ENCODE measurements around the gene ARFGAP2. TPM values are rescaled to one million over a fixed set of nuclear protein-coding genes. Genes with fewer than 3 reads are reported as not detected.

ARFGAP2 gene
- total RNA-seq, 1 experiment from 2014 or later, result 51.5 TPM

DNA sequence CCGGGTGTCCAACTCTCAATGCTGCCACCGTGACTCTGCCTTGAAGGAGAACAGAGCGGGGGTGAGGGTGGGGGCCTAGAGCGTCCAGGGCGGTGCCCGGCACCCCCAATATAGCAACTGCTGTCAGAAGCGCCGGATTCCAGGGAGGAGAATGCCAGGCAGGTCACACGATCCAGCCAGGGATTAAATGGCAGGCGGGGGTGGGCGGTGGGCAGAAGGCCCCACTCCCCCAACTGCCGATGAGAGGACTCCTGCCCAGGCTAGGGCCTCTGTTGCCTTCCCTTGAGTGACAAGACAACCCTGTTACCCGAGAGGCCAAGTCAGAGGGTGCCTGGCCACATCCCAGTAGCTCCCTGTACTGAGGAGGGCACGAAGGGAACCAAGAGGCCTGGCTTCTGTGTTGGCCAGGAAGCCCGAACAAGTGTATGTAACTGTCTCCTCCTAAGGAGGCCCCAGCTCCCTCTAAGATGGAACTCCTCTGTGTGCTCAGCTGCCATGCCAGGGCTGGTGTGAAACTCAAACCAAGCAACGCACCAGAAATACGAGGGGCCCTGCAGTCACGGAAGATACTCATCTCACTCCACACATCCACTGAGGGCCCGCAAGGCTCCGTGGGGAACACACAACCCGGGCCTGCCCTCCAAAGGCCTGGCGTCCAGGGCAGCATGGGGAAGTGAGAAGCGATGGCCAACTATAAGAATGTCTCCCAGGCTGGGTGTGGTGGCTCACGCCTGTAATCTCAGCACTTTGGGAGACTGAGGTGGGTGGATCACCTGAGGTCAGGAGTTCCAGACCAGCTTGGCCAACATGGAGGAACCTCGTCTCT lies 6.6 kb upstream of the ARFGAP2 start:
- Histone ChIP-seq H3K4me1 (peaks cover 6% of the 10 kb centered on the region; the same call in 1 of the 2 replicates), H3K27me3 (no peaks in the 10 kb centered on the region), H3K36me3 (no peaks in the 10 kb centered on the region), H3K27ac (no peak overlapping the region), H3K4me3 (no peak overlapping the region), H3K9me3 (replicated peaks) (no peaks in the 10 kb centered on the region)
- no peak for DNase-seq

DNA sequence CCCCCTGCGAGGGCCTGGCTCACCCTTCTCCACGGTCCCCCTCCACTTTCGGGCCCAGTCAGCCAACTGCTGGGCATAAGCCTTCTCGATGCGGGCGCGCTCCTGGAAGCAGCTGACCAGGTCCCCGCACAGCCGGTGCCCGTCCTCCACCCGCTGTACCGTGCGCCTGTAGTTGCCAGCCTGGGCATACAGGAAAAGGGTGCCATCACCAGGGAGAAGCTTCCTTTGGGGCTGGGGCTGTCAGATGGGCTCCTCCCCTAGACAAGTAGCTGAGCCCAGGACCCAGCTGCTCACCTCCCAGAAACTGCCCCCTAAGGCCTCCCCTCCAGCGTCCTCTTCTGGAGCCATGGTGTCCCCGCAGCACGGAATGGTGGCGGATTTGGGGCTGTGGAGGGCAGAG lies 5.7 kb upstream of the ARFGAP2 start:
- no peaks in the 10 kb centered on the region for H3K9me3 ChIP-seq (replicated peaks)
- H3K4me3 ChIP-seq, result no peak overlapping the region
- DNase-seq, result no peak
- no peaks in the 10 kb centered on the region for H3K36me3 ChIP-seq
- H3K27ac ChIP-seq, result no peak overlapping the region
- no peaks in the 10 kb centered on the region for H3K27me3 ChIP-seq
- no peaks in the 10 kb centered on the region; the same call in 1 of the 2 replicates for H3K4me1 ChIP-seq

DNA sequence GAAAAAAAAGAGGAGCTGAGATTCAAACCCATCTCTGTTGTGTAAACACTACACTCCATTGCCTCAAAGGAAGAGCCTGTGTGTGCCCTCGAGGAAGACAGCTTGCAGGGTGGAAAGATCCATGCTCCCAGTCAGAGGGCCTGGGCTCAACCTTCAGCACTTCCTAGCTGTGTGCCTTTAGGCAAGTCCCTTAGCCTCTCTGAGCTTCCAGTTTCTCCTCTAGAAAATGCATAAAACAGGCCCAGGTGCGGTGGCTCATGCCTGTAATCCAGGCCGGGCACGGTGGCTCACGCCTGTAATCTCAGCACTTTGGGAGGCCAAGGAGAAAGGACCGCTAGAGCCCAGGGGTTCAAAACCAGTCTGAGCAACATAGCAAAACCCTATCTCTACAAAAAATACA lies 4.6 kb upstream of the ARFGAP2 start:
- no peak overlapping the region for H3K27ac ChIP-seq

DNA sequence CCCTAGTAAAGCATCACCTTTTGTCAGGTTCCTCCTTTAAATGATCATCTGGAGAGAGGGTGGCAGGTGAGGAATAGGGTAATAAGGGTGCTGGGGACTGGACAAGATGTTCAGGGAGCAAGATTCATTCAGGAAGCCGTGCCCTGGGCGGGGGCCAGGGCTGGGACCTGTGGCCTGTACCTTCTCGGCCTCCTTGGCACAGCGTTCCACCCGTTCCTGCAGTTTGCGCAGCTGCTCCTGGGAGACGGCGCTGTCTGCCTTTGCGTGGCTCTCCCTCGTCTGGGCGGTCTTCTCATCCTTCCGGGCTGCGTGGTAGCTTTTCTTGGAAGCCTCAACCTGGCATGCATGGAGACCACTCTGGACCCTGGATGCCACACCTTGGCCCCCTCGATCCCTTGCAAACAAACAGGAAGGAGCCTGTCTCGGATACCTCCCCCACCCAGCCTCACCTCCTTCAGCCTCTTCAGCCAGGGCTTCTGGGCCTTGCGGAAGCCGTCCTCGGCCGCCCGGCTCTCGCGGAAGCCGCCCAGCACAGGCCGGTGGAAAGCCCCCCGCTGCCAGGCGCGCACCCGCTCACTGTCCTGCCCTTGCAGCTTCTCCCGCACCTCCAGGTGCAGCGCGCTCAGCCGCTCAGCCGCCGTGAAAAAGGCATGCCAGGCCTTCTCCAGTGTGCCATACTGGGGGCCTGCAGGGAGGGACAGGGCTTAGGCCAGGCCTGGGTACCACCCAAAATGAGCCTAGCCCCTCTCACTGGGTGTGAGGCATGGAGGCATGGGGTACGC lies 3.5 kb upstream of the ARFGAP2 start:
- no peaks in the 10 kb centered on the region for H3K27me3 ChIP-seq
- no peaks in the 10 kb centered on the region for H3K9me3 ChIP-seq (replicated peaks)
- no peaks in the 10 kb centered on the region for H3K36me3 ChIP-seq
- no peak overlapping the region for H3K27ac ChIP-seq
- DNase-seq, result no peak
- no peak overlapping the region for H3K4me3 ChIP-seq
- H3K4me1 ChIP-seq, result no peaks in the 10 kb centered on the region

More for the DNA sequence above, 4.6 kb upstream of the ARFGAP2 start:
- no peak for DNase-seq
- Histone ChIP-seq H3K36me3 (no peaks in the 10 kb centered on the region), H3K4me1 (no peaks in the 10 kb centered on the region), H3K27me3 (no peaks in the 10 kb centered on the region), H3K9me3 (replicated peaks) (no peaks in the 10 kb centered on the region), H3K4me3 (no peak overlapping the region)

DNA sequence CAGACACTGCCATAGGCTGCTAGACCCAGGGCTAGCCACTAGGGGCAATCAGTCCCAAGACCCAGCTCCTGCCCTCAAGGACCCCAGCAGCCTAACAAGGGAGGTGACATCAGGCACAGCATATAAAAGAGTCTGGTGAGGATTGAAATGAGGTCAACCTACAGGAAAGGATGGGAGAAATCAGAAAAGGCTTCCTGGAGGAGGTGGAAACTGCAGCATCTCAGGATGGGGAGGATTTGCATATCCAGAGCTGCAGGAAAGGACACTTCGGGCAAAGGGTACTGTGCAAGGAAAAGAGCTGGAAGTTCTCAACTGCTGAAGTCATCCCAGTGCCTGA lies 2.9 kb upstream of the ARFGAP2 start:
- H3K36me3 ChIP-seq, result peaks cover 3% of the 10 kb centered on the region; the same call in 1 of the 2 replicates
- no peaks in the 10 kb centered on the region for H3K27me3 ChIP-seq
- peak; percentile 65 to 69 for DNase-seq
- H3K4me1 ChIP-seq, result no peaks in the 10 kb centered on the region
- no peak overlapping the region for H3K4me3 ChIP-seq
- H3K9me3 ChIP-seq (replicated peaks), result no peaks in the 10 kb centered on the region
- no peak overlapping the region for H3K27ac ChIP-seq

DNA sequence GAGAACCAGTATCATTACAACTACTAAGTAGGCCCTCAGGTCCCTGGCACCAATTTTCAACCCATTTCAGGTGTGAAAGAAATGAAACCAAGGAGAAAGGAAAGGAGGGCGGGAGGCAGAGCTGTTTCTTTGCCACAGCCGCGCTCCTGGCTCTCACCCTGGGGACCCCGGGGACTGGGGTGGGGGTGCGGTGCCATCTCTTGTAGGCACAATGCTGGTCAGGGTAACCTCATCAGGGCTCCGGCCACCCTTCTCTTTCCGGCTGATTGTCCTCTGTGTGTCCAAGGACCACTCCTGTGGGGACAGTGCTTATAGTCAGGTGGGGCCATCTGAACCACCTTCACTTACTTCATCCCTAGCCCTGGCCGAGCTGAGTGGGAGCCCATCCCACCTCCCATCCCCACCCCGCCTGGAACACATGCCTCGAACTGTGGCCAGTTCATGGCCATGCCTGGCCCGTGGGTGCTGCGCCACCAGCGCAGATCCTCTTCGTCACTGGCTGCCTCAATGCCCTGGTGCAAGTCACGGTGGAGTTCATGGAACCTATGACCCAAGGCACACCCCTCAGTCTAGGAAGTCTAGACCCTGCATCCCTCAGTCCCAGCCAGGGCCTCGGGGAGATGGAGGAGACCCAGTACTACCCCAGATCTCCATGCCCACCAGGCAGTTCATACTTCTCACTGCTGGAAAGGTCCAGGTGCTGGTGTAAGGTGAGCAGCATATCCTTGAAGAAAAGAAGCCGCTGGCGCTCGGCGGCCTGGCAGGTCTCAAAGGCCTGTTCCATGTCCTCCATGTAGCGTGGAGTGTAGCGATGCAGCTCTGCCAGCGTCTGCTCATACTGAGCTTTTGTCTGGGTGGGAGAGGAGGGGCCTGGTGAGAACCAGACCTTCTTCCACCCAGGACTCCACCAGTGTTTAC lies 2.3 kb upstream of the ARFGAP2 start:
- no peak for DNase-seq
- H3K27me3 ChIP-seq, result no peaks in the 10 kb centered on the region
- H3K27ac ChIP-seq, result no peak overlapping the region
- no peak overlapping the region for H3K4me3 ChIP-seq
- no peaks in the 10 kb centered on the region for H3K9me3 ChIP-seq (replicated peaks)
- peaks cover 4% of the 10 kb centered on the region; the same call in 1 of the 2 replicates for H3K36me3 ChIP-seq
- no peaks in the 10 kb centered on the region for H3K4me1 ChIP-seq

DNA sequence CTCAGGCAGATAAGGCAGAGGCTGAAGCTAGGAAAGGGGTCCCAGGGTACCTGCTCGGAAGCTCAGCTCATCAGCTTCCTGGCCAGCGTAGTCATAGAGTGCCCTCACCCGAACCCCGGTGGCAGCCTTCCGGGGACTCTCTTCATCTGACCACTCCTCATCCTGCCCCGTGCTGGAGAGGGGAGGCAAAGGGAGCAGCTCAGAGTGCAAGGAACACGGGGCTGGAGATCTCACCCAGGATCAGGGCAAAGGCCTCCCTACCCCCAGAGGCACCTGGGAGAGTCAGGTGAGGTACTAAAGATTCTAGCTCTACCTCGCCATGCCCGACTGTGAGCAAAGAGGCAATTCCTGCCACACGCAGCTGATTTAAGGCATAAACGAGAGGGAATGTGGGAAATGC lies 1.6 kb upstream of the ARFGAP2 start:
- no peak overlapping the region for H3K4me3 ChIP-seq
- H3K27ac ChIP-seq, result no peak overlapping the region
- no peaks in the 10 kb centered on the region for H3K27me3 ChIP-seq
- DNase-seq, result no peak
- H3K36me3 ChIP-seq, result peaks cover 10% of the 10 kb centered on the region; the same call in 1 of the 2 replicates
- H3K4me1 ChIP-seq, result no peaks in the 10 kb centered on the region
- H3K9me3 ChIP-seq (replicated peaks), result no peaks in the 10 kb centered on the region

DNA sequence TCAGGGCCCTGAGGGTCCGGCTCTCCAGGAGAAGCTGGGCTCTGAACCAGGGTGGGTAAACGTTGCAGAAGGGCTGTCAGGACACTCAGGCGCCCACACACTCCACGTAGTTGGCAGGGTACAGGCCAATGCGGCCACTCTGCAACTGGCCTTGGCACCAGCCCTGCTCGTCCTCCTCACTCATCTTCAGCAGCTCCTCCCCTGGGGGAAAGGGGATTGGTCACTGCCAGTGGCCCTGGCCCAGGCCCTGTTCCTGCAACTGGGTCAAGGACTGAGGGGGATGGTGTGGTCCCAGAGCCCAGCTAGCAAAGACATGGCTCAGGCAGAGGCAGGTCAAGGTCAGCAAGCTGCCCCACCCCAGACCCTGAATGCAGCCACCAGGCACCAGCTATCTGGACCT lies 1.2 kb upstream of the ARFGAP2 start:
- Histone ChIP-seq H3K4me3 (no peak overlapping the region), H3K27ac (no peak overlapping the region; the same call in 1 of the 2 replicates), H3K27me3 (no peaks in the 10 kb centered on the region), H3K36me3 (peaks cover 13% of the 10 kb centered on the region), H3K4me1 (no peaks in the 10 kb centered on the region), H3K9me3 (replicated peaks) (no peaks in the 10 kb centered on the region)
- DNase-seq, result no peak

DNA sequence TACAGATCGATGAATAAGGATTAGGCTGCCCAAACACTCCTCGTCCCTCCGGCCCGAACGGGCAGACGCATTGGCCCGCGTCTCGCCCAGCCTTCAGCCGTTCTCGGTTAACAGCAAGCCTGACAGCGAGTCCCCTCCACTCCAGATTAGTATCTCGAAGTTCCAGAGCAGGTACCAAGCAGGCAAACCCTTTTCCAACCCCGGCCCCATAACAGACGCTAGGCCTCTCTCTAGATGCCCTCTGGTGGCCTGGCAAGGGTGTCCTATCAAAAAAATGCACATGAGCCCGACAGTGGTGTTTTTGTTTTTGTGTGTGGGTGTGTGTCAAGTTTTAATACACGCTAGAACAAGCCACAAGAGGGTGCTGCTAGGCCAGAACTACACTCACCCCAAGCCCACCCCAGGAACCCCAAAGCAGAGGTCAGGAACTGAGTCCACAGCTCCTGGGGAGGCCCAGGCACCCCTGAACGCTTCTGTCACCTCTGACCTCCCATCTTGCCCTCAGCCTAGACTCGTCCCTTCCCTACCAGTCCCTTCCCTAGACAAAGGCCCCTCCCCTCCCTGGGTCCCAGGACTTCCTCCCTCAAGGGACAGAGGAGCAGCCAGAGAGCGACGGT lies 658 bp upstream of the ARFGAP2 start:
- peaks cover 17% of the 10 kb centered on the region for H3K36me3 ChIP-seq
- peak overlapping the region; percentile 97 for H3K4me3 ChIP-seq
- peak overlapping the region; percentile 84 for H3K27ac ChIP-seq
- H3K27me3 ChIP-seq, result no peaks in the 10 kb centered on the region
- H3K9me3 ChIP-seq (replicated peaks), result no peaks in the 10 kb centered on the region
- peak; percentile 75 to 83 for DNase-seq
- no peaks in the 10 kb centered on the region for H3K4me1 ChIP-seq

DNA sequence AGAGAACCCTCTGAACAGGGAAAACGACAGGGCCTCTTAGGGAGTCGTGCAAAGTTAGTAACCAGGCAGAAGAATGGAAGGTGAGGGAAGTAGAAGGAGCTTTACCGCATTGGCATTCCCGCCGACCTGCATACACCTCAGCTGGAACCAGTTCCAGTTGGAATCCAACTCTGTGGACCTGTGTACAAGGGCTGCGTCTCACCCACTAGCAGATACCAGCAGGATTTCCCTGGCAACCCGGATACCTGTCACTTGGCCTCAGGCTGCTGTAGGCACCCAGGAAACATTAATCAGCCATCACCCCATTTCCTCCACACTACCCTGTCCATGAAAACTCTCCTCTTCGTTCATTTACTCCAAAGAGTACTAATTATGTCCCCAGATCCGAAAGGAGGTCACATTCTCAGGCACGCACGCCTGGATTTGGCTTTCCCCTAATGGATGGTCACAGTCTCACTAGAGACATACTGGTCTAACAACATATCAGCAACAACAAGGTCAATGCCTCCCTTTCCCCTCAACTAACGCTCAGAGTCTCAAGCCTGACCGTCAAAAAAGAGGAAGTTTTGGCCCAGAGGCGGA lies 842 bp downstream of the ARFGAP2 start:
- H3K36me3 ChIP-seq, result peaks cover 26% of the 10 kb centered on the region
- H3K4me3 ChIP-seq, result peak overlapping the region; percentile 97
- DNase-seq, result no peak
- no peaks in the 10 kb centered on the region for H3K9me3 ChIP-seq (replicated peaks)
- H3K27me3 ChIP-seq, result no peaks in the 10 kb centered on the region
- H3K27ac ChIP-seq, result peak overlapping the region; percentile 84
- H3K4me1 ChIP-seq, result no peaks in the 10 kb centered on the region; the same call in 1 of the 2 replicates

DNA sequence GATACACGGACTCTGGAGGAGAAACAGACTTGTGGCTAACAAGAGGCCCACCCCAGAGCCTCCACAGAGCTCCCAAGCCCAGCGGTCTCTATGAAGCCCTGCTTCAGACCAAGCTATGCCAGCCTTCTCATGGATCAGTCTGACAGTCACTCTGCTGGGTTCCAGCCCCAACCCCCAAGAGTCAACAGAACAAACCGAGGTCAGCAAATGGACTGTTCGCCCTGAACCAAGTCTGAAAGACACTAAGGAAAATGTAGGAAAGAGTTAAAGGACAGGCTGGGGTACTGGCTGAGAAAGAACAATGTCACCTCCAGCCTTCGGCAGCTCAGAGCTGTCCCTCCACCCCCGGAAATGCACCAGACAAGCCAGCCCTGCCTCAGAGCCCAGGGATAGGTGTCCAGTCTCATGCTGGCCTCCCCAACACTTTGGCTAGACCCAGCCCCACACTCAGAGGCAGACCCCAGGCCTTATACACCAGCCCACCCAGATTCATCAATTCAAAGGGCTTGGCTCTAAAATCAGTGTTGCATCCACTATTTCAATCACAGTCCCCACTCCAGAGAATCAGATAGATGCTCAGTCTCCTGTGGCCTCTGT lies 3.8 kb downstream of the ARFGAP2 start:
- Histone ChIP-seq H3K4me1 (no peaks in the 10 kb centered on the region; the same call in 1 of the 2 replicates), H3K36me3 (peaks cover 49% of the 10 kb centered on the region), H3K27ac (no peak overlapping the region), H3K9me3 (replicated peaks) (no peaks in the 10 kb centered on the region), H3K4me3 (no peak overlapping the region), H3K27me3 (no peaks in the 10 kb centered on the region)
- no peak for DNase-seq

DNA sequence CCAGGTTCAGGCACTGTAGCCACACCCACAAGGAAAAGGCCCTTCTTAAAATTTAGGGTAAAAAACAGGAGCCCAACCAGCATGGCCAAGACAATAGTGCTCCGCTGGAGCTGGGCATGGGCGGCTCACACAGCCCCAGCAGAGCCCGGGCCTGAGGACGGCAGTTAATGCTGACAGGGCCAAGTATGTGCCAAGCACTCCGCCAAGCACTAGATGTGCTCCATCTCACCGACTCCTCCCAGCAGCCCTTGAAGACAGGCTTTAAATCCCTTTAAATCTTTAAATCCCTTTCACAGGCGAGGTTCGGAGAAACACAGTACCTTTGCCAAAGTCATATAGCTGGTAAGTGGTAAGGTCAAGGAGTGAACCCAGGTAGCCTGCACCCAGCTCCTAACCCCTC lies 4.8 kb downstream of the ARFGAP2 start:
- Histone ChIP-seq H3K27ac (no peak overlapping the region), H3K4me3 (no peak overlapping the region), H3K4me1 (no peaks in the 10 kb centered on the region; the same call in 1 of the 2 replicates), H3K27me3 (no peaks in the 10 kb centered on the region), H3K9me3 (replicated peaks) (no peaks in the 10 kb centered on the region), H3K36me3 (peaks cover 55% of the 10 kb centered on the region)
- DNase-seq, result no peak

DNA sequence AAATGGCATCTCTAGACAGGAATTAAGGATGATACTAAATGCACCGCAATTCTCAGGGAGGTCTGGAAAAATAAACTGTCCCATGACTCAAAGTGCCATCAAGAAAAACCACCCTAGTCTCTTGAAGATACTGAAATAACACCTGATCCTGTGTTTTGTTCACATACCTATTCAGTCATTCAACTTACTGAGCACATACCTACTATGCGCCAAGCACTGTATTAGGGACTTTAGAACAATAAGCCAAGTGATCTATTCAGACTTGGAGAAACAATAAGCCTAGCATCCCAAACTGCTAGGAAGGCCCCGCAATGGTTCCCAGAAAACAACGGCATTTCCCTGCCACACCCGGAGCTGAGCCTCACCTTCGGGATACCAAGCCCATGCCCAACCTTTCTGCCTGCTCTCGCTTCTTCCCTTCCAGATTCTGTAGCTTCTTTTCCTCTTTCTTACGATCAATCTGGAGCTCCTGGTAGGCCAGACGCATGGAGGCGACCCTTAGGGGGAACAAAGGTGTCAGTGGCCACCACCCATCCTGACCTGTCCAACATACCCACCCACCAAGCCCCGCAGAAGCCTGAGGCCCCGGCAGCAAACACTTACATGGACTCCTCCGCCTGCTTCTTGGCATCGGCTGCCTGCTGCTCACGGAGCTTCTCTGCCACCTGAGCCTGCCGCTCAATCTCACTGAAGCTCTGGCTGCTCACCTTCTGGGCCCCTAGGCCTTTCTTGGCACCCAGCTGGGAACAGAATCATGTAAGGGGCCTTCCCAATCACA lies 5.4 kb downstream of the ARFGAP2 start:
- Histone ChIP-seq H3K27me3 (no peaks in the 10 kb centered on the region), H3K27ac (no peak overlapping the region), H3K4me1 (no peaks in the 10 kb centered on the region; the same call in 1 of the 2 replicates), H3K36me3 (peaks cover 61% of the 10 kb centered on the region), H3K4me3 (no peak overlapping the region), H3K9me3 (replicated peaks) (no peaks in the 10 kb centered on the region)
- no peak for DNase-seq
